ENCODE results near the gene INPP4A.

INPP4A gene

GRCh38 chr2:98477036-98477435 is 32.4 kb downstream of the INPP4A start:
- H3K36me3 ChIP-seq (ENCODE audit: control insufficient read depth, insufficient read depth, low read length), result no peaks in the 10 kb centered on the region
- no peaks in the 10 kb centered on the region for H3K9me3 ChIP-seq (ENCODE audit: control insufficient read depth, low read length)
- WGBS, 2 experiments (ENCODE audit: insufficient coverage in 2 of 2), result 96 to 97% methylated on average over 7 of the region's 10 CpGs
- peaks cover 3% of the 10 kb centered on the region for H3K4me1 ChIP-seq (ENCODE audit: control insufficient read depth, insufficient read depth, low read length, poor library complexity, severe bottlenecking)
- no peak overlapping the region for H3K27ac ChIP-seq (ENCODE audit: low read depth, low read length, severe bottlenecking)
- H3K4me3 ChIP-seq (ENCODE audit: extremely low read depth, insufficient read depth, low read length, poor library complexity, severe bottlenecking), result no peak overlapping the region

GRCh38 chr2:98477506-98477905 is 32.8 kb downstream of the INPP4A start:
- H3K4me1 ChIP-seq (ENCODE audit: control insufficient read depth, insufficient read depth, low read length, poor library complexity, severe bottlenecking), result peaks cover 3% of the 10 kb centered on the region
- 91 to 98% methylated on average over 4 to 5 of the region's 5 CpGs for WGBS, 2 experiments (ENCODE audit: insufficient coverage in 2 of 2)
- H3K4me3 ChIP-seq (ENCODE audit: extremely low read depth, insufficient read depth, low read length, poor library complexity, severe bottlenecking), result no peak overlapping the region

DNA sequence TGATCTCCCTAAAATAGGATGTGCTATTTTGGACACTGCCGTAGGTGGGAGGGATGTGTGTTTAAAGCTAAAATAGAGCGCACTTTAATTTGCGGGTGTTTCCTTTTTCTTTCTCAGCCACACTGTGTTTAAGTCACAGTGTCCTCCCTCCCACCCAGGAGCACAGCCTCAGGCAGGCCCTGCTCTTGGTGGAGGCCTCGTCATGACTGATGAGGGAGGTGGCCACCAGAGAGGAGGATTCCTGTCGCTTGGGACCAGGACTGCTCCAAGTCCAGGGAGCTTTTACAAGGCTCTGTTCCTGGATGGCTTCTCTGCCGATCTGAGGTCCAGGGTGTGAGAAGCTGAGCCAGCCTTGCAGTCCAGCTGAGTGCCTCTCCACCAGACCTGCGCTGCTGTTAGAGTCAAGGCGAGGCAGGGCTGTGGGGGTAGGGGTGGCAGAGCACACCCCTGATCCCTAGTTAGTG is 33.5 kb downstream of the INPP4A start:
- Histone ChIP-seq H3K4me3 (ENCODE audit: extremely low read depth, insufficient read depth, low read length, poor library complexity, severe bottlenecking) (no peak overlapping the region), H3K27ac (ENCODE audit: low read depth, low read length, severe bottlenecking) (no peak overlapping the region), H3K4me1 (ENCODE audit: control insufficient read depth, insufficient read depth, low read length, poor library complexity, severe bottlenecking) (peaks cover 3% of the 10 kb centered on the region), H3K9me3 (ENCODE audit: control insufficient read depth, low read length) (no peaks in the 10 kb centered on the region), H3K36me3 (ENCODE audit: control insufficient read depth, insufficient read depth, low read length) (no peaks in the 10 kb centered on the region)
- 94 to 96% methylated on average over 4 to 5 of the region's 8 CpGs for WGBS, 2 experiments (ENCODE audit: insufficient coverage in 2 of 2)

More at GRCh38 chr2:98477506-98477905, 32.8 kb downstream of the INPP4A start:
- no peak overlapping the region for H3K27ac ChIP-seq (ENCODE audit: low read depth, low read length, severe bottlenecking)
- no peaks in the 10 kb centered on the region for H3K36me3 ChIP-seq (ENCODE audit: control insufficient read depth, insufficient read depth, low read length)
- no peaks in the 10 kb centered on the region for H3K9me3 ChIP-seq (ENCODE audit: control insufficient read depth, low read length)

GRCh38 chr2:98478907-98479306 is 34.2 kb downstream of the INPP4A start:
- Histone ChIP-seq H3K36me3 (ENCODE audit: control insufficient read depth, insufficient read depth, low read length) (no peaks in the 10 kb centered on the region), H3K9me3 (ENCODE audit: control insufficient read depth, low read length) (no peaks in the 10 kb centered on the region), H3K27ac (ENCODE audit: low read depth, low read length, severe bottlenecking) (no peak overlapping the region), H3K4me1 (ENCODE audit: control insufficient read depth, insufficient read depth, low read length, poor library complexity, severe bottlenecking) (peaks cover 3% of the 10 kb centered on the region), H3K4me3 (ENCODE audit: extremely low read depth, insufficient read depth, low read length, poor library complexity, severe bottlenecking) (no peak overlapping the region)
- 90% methylated on average over 2 of the region's 4 CpGs for WGBS, 2 experiments (ENCODE audit: insufficient coverage in 2 of 2)

GRCh38 chr2:98479371-98479770 is 34.7 kb downstream of the INPP4A start:
- WGBS, 2 experiments (ENCODE audit: insufficient coverage in 2 of 2), result 89 to 93% methylated on average over 3 to 4 of the region's 4 CpGs
- H3K4me1 ChIP-seq (ENCODE audit: control insufficient read depth, insufficient read depth, low read length, poor library complexity, severe bottlenecking), result peaks cover 3% of the 10 kb centered on the region
- no peaks in the 10 kb centered on the region for H3K9me3 ChIP-seq (ENCODE audit: control insufficient read depth, low read length)
- no peaks in the 10 kb centered on the region for H3K36me3 ChIP-seq (ENCODE audit: control insufficient read depth, insufficient read depth, low read length)
- H3K27ac ChIP-seq (ENCODE audit: low read depth, low read length, severe bottlenecking), result no peak overlapping the region
- H3K4me3 ChIP-seq (ENCODE audit: extremely low read depth, insufficient read depth, low read length, poor library complexity, severe bottlenecking), result no peak overlapping the region

- peaks cover 3% of the 10 kb centered on the region for H3K4me1 ChIP-seq (ENCODE audit: control insufficient read depth, insufficient read depth, low read length, poor library complexity, severe bottlenecking)
- 77 to 85% methylated on average over 4 of the region's 4 CpGs for WGBS, 2 experiments (ENCODE audit: insufficient coverage in 2 of 2)
- H3K27ac ChIP-seq (ENCODE audit: low read depth, low read length, severe bottlenecking), result no peak overlapping the region
- H3K36me3 ChIP-seq (ENCODE audit: control insufficient read depth, insufficient read depth, low read length), result no peaks in the 10 kb centered on the region
- no peaks in the 10 kb centered on the region for H3K9me3 ChIP-seq (ENCODE audit: control insufficient read depth, low read length)
- no peak overlapping the region for H3K4me3 ChIP-seq (ENCODE audit: extremely low read depth, insufficient read depth, low read length, poor library complexity, severe bottlenecking)
Observed at GRCh38 chr2:98479959-98480524, 35.4 kb downstream of the INPP4A start.

DNA sequence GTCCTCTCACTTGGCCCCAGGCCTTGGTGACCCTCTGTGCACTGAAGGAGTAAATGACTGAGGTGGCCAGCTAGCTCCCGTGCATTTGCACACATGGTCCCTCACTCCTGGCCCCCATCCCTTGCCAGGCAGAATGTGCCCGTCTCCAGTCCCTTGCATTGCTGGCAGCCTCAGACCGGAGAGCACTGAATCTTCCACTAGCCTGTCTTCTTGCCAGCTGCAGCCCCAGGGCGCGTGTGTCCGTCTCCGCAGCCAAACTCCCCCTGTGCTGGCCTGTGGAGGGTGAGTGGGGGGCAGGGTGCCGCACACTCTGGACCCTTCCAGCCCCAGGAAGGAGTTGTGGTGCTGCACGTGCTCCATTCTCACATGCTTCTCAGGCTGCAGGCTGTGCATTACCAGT is 35.9 kb downstream of the INPP4A start:
- no peak overlapping the region for H3K4me3 ChIP-seq (ENCODE audit: extremely low read depth, insufficient read depth, low read length, poor library complexity, severe bottlenecking)
- WGBS, 2 experiments (ENCODE audit: insufficient coverage in 2 of 2), result 89 to 92% methylated on average over 4 to 8 of the region's 9 CpGs
- H3K4me1 ChIP-seq (ENCODE audit: control insufficient read depth, insufficient read depth, low read length, poor library complexity, severe bottlenecking), result peaks cover 5% of the 10 kb centered on the region
- no peak overlapping the region for H3K27ac ChIP-seq (ENCODE audit: low read depth, low read length, severe bottlenecking)
- no peaks in the 10 kb centered on the region for H3K36me3 ChIP-seq (ENCODE audit: control insufficient read depth, insufficient read depth, low read length)
- no peaks in the 10 kb centered on the region for H3K9me3 ChIP-seq (ENCODE audit: control insufficient read depth, low read length)

DNA sequence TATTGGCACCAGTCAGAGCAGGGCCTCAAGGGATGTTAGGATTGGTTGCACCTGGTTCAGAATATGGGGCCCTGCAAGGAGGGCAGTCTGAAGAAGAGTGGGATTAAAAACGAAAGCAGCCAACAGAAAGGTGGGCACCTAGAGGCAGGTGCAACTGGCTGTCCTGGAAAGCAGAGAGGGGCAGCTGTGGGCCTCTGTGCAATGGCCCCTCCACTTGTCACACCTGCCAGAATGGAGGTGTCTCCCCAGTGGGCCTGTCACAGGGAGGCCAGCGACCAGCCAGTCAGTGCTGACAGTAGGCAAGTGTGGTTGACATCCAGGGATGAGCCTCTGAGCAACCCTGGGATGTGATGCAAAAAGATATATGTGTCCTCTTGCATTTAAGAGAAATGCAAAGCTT is 37.7 kb downstream of the INPP4A start:
- H3K36me3 ChIP-seq (ENCODE audit: control insufficient read depth, insufficient read depth, low read length), result no peaks in the 10 kb centered on the region
- WGBS, 2 experiments (ENCODE audit: insufficient coverage in 2 of 2), result 76 to 92% methylated on average over 2 of the region's 2 CpGs
- no peak overlapping the region for H3K4me3 ChIP-seq (ENCODE audit: extremely low read depth, insufficient read depth, low read length, poor library complexity, severe bottlenecking)
- peaks cover 5% of the 10 kb centered on the region for H3K4me1 ChIP-seq (ENCODE audit: control insufficient read depth, insufficient read depth, low read length, poor library complexity, severe bottlenecking)
- no peak overlapping the region for H3K27ac ChIP-seq (ENCODE audit: low read depth, low read length, severe bottlenecking)
- H3K9me3 ChIP-seq (ENCODE audit: control insufficient read depth, low read length), result no peaks in the 10 kb centered on the region

GRCh38 chr2:98483257-98483861 is 38.7 kb downstream of the INPP4A start:
- Histone ChIP-seq H3K4me3 (ENCODE audit: extremely low read depth, insufficient read depth, low read length, poor library complexity, severe bottlenecking) (no peak overlapping the region), H3K4me1 (ENCODE audit: control insufficient read depth, insufficient read depth, low read length, poor library complexity, severe bottlenecking) (peaks cover 5% of the 10 kb centered on the region), H3K9me3 (ENCODE audit: control insufficient read depth, low read length) (no peaks in the 10 kb centered on the region), H3K36me3 (ENCODE audit: control insufficient read depth, insufficient read depth, low read length) (no peaks in the 10 kb centered on the region), H3K27ac (ENCODE audit: low read depth, low read length, severe bottlenecking) (no peak overlapping the region)
- WGBS, 2 experiments (ENCODE audit: insufficient coverage in 2 of 2), result 83 to 100% methylated on average over 2 to 6 of the region's 6 CpGs

- 81 to 98% methylated on average over 3 to 4 of the region's 5 CpGs for WGBS, 2 experiments (ENCODE audit: insufficient coverage in 2 of 2)
- Histone ChIP-seq H3K4me1 (ENCODE audit: control insufficient read depth, insufficient read depth, low read length, poor library complexity, severe bottlenecking) (peaks cover 5% of the 10 kb centered on the region), H3K4me3 (ENCODE audit: extremely low read depth, insufficient read depth, low read length, poor library complexity, severe bottlenecking) (no peak overlapping the region), H3K27ac (ENCODE audit: low read depth, low read length, severe bottlenecking) (no peak overlapping the region), H3K36me3 (ENCODE audit: control insufficient read depth, insufficient read depth, low read length) (no peaks in the 10 kb centered on the region), H3K9me3 (ENCODE audit: control insufficient read depth, low read length) (no peaks in the 10 kb centered on the region)
Observed at GRCh38 chr2:98484121-98484557, 39.5 kb downstream of the INPP4A start.

All from mesodermal cell (in vitro differentiated cells).